22Rv1 (cell line): ENCODE measurements around the gene SYTL2.
A peak's percentile ranks its signal among the peaks of the same experiment; 100 is the strongest.

Source experiments
- H3K27ac ChIP-seq: fragments of 450-650 bp; 2 replicates; pipeline ENCODE4 v1.5.1; 2017
- ZFX ChIP-seq: fragments of 450-650 bp; IDR thresholded peaks from 2 replicates; pipeline ENCODE4 v1.6.1; 2017; ENCODE audit warnings: antibody characterized with exemption, borderline replicate concordance
- TF ChIP-seq, protein P1 (sequence below): fragments of 450-650 bp; IDR thresholded peaks from 2 replicates; pipeline ENCODE4 v1.5.1; 2017; ENCODE audit warnings: mild to moderate bottlenecking

The SYTL2 gene

DNA sequence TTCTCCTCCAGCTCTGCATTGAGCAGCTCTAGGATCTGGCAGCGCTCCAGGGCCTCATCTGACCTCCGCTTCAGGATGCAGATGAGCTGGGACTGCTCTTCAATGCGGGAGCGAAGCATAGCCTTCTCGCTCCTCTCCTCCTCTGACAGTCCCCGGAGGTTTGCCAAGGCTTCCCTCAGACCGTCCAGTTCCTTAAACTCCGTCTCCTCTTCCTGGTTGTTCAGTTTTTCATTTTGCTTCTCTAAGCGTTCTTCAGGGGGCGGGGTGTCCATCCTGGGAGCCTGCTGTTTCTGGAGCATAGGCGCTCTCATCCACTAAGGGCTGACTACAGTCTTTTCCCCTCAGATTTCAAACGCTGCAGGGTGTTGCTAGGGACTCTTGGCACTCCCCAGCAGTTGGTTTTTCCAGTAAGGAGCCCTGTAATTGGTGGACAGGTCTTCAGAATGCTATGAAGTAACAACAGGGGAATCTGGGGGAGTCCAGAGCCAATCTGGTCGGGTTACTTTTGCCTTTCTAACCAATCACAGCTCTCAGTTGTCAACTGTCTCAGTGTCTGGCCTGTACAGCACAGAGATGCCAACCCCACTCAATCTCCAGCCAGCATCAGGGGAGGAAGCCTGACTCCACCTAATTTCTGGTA, 125.0 kb downstream of the SYTL2 start, which contains the start of gene CCDC89:
Gene CCDC89 (minus strand): TSS at position 376 of the 640 bp plus-strand sequence. CDS start 65 bp downstream, at position 311.
- no peak for TF ChIP-seq ZFX
- TF ChIP-seq, protein P1, sequence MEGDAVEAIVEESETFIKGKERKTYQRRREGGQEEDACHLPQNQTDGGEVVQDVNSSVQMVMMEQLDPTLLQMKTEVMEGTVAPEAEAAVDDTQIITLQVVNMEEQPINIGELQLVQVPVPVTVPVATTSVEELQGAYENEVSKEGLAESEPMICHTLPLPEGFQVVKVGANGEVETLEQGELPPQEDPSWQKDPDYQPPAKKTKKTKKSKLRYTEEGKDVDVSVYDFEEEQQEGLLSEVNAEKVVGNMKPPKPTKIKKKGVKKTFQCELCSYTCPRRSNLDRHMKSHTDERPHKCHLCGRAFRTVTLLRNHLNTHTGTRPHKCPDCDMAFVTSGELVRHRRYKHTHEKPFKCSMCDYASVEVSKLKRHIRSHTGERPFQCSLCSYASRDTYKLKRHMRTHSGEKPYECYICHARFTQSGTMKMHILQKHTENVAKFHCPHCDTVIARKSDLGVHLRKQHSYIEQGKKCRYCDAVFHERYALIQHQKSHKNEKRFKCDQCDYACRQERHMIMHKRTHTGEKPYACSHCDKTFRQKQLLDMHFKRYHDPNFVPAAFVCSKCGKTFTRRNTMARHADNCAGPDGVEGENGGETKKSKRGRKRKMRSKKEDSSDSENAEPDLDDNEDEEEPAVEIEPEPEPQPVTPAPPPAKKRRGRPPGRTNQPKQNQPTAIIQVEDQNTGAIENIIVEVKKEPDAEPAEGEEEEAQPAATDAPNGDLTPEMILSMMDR = no peak
- H3K27ac ChIP-seq = no peak within 1 kb of the TSS

DNA sequence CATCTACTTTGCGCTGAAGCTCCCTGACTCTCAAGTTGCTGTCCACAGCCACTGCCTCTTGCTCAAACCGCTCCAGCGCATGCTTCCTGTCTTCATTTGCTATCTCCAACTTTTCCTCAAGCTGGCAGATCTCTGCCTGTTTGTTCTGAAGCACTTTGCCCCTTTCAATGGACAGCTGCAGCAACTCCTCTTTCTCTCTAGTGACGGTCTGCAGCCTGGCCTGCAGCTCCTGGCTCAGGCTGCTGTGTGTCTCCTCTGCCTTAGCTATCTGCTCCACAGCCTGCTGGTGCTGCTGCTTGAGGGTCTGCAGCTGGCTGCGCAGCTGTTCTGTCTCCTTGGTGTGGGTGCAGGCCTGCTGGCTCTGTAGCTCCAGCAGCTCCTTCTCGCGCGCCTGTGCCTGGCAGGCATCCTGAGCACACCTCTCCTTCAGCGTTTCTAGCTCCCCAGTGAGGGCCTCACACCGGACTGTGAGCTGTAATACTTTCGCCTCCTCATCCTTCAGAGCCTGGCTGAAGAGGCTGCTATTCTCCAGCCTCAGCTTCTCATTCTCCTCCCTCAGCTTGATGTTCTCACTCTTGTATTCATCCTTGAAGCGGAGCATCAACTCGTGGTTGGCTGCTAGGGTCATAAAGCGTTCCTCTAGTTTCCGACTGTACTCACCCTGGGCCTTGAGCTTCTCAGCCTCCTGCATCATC, 125.7 kb downstream of the SYTL2 start:
- TF ChIP-seq, protein P1 = no peak
- no peak for TF ChIP-seq ZFX
- H3K27ac ChIP-seq = no peak overlapping the region

DNA sequence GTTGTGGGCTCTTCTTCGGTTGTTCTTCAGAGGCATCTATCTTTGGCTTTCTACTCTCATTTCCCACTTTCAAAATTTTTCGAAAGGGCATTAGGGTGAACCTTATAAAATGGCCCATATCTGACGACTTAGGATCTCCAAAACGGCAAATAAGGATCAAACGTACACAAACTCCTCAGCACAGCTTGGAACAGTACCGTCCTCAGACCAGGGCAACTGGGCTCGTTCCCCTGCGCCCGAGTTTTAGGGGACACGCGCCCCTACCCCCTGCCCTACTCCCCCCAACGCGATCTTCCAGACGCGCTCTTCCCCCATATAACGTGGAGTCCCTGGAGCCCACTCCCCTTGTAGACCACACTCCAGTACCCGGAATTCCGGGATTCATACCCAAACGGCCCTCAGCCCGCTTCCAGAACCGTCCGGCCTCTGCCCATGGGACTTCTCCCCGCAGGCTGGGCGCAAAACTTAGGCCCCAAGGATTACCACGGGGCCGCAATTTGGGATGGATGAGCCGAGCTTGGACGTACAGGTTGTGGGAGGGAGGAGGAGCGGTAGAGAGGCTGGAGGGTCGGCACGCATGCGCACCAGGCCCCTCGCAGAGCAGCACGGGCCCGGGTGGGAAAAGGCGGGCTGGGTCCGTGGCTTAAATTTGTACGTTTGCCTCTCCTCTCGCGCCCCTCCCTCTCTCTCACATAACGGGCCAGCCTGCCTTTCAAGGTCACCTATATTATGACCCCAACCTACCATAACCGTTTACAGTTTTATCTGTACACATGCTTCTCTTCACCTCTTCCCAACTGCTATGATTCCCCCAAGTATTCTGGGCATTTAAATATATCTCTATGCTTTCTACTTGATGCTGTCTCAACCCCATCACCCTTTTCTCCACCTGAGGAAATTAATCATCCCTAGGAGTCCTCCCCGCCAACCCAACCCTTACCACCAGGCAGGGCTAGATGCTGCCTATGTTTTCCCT, 128.3 kb downstream of the SYTL2 start:
- no peak overlapping the region for H3K27ac ChIP-seq

DNA sequence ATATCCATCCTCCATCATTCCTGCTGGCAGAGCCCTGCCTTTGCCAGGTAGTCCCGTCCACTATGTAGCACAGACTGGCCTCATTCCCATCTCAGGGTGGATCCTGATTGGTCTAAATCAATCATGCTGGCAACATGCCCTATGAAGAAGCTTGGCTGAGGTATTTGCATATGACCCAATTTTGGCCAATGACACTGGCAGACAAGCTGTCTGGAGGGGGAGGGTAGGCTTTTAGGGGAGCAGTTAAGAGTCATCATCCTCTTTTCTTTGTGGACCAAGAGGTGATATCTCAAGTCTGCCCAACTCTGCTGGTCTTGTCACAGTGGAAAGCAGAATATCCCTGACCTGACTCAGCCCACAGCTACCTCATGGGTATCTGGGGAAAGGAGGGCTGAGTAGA, 130.0 kb downstream of the SYTL2 start:
- H3K27ac ChIP-seq = peak overlapping the region; percentile 15; the same call in 1 of the 2 replicates
- TF ChIP-seq, protein P1 = no peak
- no peak for TF ChIP-seq ZFX

More for the DNA sequence above, 128.3 kb downstream of the SYTL2 start:
- TF ChIP-seq ZFX = no peak
- TF ChIP-seq, protein P1 = no peak

DNA sequence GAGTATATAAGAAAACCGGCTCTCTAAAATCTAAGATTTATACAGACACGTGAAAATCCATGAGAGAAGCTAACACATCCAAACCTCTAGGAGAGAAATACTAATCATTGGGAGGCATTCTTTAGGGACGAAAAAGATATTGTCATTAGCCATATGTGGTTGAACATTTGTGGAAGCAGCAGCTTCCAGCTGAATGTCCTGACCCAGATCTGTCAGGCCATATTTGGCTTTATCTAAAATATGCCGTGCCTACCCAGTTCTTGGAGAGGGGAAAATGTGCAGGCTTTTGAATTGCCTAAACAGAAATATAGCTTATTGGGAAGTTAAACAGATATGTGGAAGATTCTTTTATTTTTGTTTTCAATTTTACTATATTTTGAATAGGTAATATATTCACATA, 131.4 kb downstream of the SYTL2 start:
- no peak for TF ChIP-seq ZFX

DNA sequence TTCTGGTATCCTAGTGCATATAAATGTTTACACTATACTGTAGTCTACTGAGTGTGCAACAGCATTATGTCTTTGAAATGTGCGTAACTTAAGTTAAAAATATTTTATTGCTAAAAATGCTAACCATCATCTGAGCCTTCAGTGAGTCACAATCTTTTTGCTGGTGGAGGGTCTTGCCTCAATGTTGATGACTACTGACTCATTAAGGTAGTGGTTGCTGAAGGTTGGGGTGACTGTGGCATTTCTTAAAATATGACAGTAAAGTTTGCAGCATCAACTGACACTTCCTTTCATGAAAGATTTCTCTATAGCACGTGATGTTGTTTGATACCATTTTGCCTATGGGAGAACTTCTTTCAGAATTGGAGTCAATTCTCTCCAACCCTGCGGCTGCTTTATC, 137.5 kb downstream of the SYTL2 start:
- H3K27ac ChIP-seq = no peak overlapping the region
- no peak for TF ChIP-seq ZFX
- TF ChIP-seq, protein P1 = no peak

More for the DNA sequence above, 131.4 kb downstream of the SYTL2 start:
- no peak overlapping the region for H3K27ac ChIP-seq
